Subcutaneous abdominal adipose tissue (tissue), 5 donors: ENCODE data around the gene ACRV1.

ENCODE experiments used
- H3K27ac ChIP-seq: one replicate; pipeline ENCODE4 v1.7.0; 2013; ENCODE audit warnings: low read depth, mild to moderate bottlenecking, inconsistent platforms, low read length, moderate library complexity
- H3K27me3 ChIP-seq, 5 donors: one replicate each; pipeline ENCODE4 v1.7.0; 2013; ENCODE audit warnings: low read length in 5 of 5, inconsistent platforms in 1 of 5; ENCODE audit not compliant: control insufficient read depth in 5 of 5, insufficient read depth in 4 of 5
- H3K36me3 ChIP-seq, 5 donors: one replicate each; pipeline ENCODE4 v1.7.0; 2013; ENCODE audit warnings: low read length in 5 of 5; ENCODE audit not compliant: control insufficient read depth in 5 of 5, insufficient read depth in 5 of 5
- H3K4me1 ChIP-seq, 5 donors: one replicate each; pipeline ENCODE4 v1.7.0; 2013; ENCODE audit warnings: low read length in 5 of 5, mild to moderate bottlenecking in 3 of 5, moderate library complexity in 1 of 5; ENCODE audit not compliant: control insufficient read depth in 5 of 5, insufficient read depth in 5 of 5
- H3K4me3 ChIP-seq, 5 donors: one replicate each; pipeline ENCODE4 v1.7.0; 2013; ENCODE audit warnings: low read length in 5 of 5, low read depth in 1 of 5
- H3K9ac ChIP-seq, 5 donors: one replicate each; pipeline ENCODE4 v1.7.0; 2013; ENCODE audit warnings: low read length in 5 of 5, mild to moderate bottlenecking in 4 of 5, moderate library complexity in 3 of 5
- H3K9me3 ChIP-seq, 5 donors: one replicate each; pipeline ENCODE4 v1.7.0; 2013; ENCODE audit warnings: low read length in 5 of 5; ENCODE audit not compliant: control insufficient read depth in 5 of 5
- donor health status: healthy.
- donor health status: healthy.
- donor health status: healthy.
- donor health status: healthy.
- donor health status: healthy.

The ACRV1 gene

GRCh38 chr11:125689274-125689859 lies 8.7 kb upstream of the ACRV1 start:
- H3K4me1 ChIP-seq, result no peaks in the 10 kb centered on the region
- H3K36me3 ChIP-seq, result no peaks in the 10 kb centered on the region
- H3K9me3 ChIP-seq, result no peaks in the 10 kb centered on the region
- no peak overlapping the region for H3K27ac ChIP-seq
- H3K9ac ChIP-seq, result no peak overlapping the region
- H3K27me3 ChIP-seq, result no peaks in the 10 kb centered on the region
- no peak overlapping the region for H3K4me3 ChIP-seq

- Histone ChIP-seq H3K9ac (no peak overlapping the region), H3K27me3 (no peaks in the 10 kb centered on the region), H3K4me3 (no peak overlapping the region), H3K27ac (no peak overlapping the region), H3K36me3 (no peaks in the 10 kb centered on the region), H3K9me3 (no peaks in the 10 kb centered on the region), H3K4me1 (no peaks in the 10 kb centered on the region)
Measured at GRCh38 chr11:125688632-125689031, 8.0 kb upstream of the ACRV1 start.

GRCh38 chr11:125688066-125688465 lies 7.4 kb upstream of the ACRV1 start:
- Histone ChIP-seq H3K4me1 (no peaks in the 10 kb centered on the region), H3K27ac (no peak overlapping the region), H3K9ac (no peak overlapping the region), H3K27me3 (no peaks in the 10 kb centered on the region), H3K4me3 (no peak overlapping the region), H3K36me3 (no peaks in the 10 kb centered on the region), H3K9me3 (no peaks in the 10 kb centered on the region)

GRCh38 chr11:125685228-125685627 lies 4.6 kb upstream of the ACRV1 start:
- no peaks in the 10 kb centered on the region for H3K27me3 ChIP-seq
- H3K9ac ChIP-seq, result no peak overlapping the region
- no peak overlapping the region for H3K27ac ChIP-seq
- no peaks in the 10 kb centered on the region for H3K4me1 ChIP-seq
- H3K36me3 ChIP-seq, result no peaks in the 10 kb centered on the region
- H3K4me3 ChIP-seq, result no peak overlapping the region
- H3K9me3 ChIP-seq, result no peaks in the 10 kb centered on the region

- Histone ChIP-seq H3K4me1 (no peaks in the 10 kb centered on the region), H3K27me3 (no peaks in the 10 kb centered on the region), H3K9ac (no peak overlapping the region), H3K4me3 (no peak overlapping the region), H3K27ac (no peak overlapping the region), H3K36me3 (no peaks in the 10 kb centered on the region), H3K9me3 (no peaks in the 10 kb centered on the region)
Measured at GRCh38 chr11:125679837-125680236, 810 bp downstream of the ACRV1 start.

DNA sequence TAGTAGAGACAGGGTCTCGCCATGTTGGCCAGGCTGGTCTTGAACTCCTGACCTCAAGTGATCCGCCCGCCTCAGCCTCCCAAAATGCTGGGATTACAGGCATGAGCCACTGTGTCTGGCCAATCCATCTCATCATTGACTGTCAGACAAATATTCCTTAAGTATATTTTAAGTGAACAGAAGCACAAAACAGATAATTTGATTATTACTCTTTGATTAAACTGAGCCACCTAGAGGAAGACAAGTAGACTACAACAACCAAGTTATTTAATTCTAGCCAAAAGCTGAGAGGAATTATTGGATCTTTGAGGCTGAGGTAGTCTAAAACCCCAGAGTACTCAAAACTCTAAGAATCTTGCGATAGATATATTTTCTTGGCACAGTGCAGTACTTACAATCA lies 1.2 kb downstream of the ACRV1 start:
- H3K4me3 ChIP-seq, result no peak overlapping the region
- no peaks in the 10 kb centered on the region for H3K36me3 ChIP-seq
- no peak overlapping the region for H3K9ac ChIP-seq
- no peaks in the 10 kb centered on the region for H3K9me3 ChIP-seq
- H3K4me1 ChIP-seq, result peaks cover 0 to 2% (median 0%) of the 10 kb centered on the region in 5 donors
- H3K27me3 ChIP-seq, result no peaks in the 10 kb centered on the region
- no peak overlapping the region for H3K27ac ChIP-seq

GRCh38 chr11:125675196-125675595 lies 5.5 kb downstream of the ACRV1 start:
- Histone ChIP-seq H3K9me3 (no peaks in the 10 kb centered on the region), H3K4me1 (peaks cover 0 to 7% (median 0%) of the 10 kb centered on the region in 5 donors), H3K4me3 (no peak overlapping the region), H3K27ac (no peak overlapping the region), H3K36me3 (peaks cover 0 to 5% (median 0%) of the 10 kb centered on the region in 5 donors), H3K27me3 (no peaks in the 10 kb centered on the region), H3K9ac (no peak overlapping the region)

- Histone ChIP-seq H3K9me3 (no peaks in the 10 kb centered on the region), H3K9ac (no peak overlapping the region), H3K36me3 (peaks cover 0 to 5% (median 0%) of the 10 kb centered on the region in 5 donors), H3K27me3 (no peaks in the 10 kb centered on the region), H3K27ac (no peak overlapping the region), H3K4me1 (peaks cover 0 to 7% (median 0%) of the 10 kb centered on the region in 5 donors), H3K4me3 (no peak overlapping the region)
Measured at GRCh38 chr11:125674210-125674609, 6.4 kb downstream of the ACRV1 start.

DNA sequence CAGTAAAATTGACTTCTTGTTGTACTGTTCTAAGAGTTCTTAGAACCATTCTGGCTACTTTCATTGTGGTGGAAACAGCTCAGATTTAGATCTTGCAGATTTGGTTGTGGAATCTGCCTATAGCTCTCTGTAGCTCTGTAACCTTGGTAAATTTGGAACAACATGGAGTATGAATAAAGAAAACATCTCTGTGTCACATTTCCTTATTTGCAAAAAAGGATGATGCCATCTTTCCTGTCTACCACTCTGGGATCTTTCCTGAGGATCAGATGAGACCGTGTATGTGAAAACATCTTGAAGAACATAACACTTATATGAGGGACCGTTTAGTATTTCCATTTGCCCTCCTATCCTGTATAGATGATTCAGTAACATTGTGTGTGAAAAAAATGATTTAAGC lies 9.1 kb downstream of the ACRV1 start:
- Histone ChIP-seq H3K9ac (no peak overlapping the region), H3K4me3 (no peak overlapping the region), H3K9me3 (peaks cover 0 to 3% (median 0%) of the 10 kb centered on the region in 5 donors), H3K27me3 (no peaks in the 10 kb centered on the region), H3K27ac (no peak overlapping the region), H3K4me1 (peaks cover 0 to 7% (median 0%) of the 10 kb centered on the region in 5 donors), H3K36me3 (peaks cover 0 to 5% (median 0%) of the 10 kb centered on the region in 5 donors)

DNA sequence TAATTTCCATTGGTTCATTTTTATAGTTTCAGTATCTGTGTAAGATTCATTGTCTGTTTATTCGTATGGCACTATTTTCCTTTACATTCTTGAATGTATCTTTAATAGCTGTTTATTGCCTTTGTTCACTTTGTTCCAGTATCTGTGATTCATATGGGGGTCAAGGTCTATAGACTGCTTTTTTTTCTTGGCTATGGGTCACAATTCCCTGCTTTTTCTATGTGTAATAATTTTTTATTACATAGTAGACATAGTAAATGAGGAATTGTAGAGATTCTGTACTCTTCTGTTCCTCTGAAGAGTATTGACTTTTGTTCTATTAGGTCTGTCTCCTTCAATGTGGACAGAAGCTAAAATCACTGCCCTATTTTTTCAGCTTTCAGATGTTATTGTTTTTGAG lies 10.5 kb downstream of the ACRV1 start:
- Histone ChIP-seq H3K27ac (no peak overlapping the region), H3K9ac (no peak overlapping the region), H3K9me3 (peaks cover 0 to 3% (median 0%) of the 10 kb centered on the region in 5 donors), H3K36me3 (peaks cover 0 to 5% (median 0%) of the 10 kb centered on the region in 5 donors), H3K4me3 (no peak overlapping the region), H3K27me3 (no peaks in the 10 kb centered on the region), H3K4me1 (peaks cover 0 to 7% (median 0%) of the 10 kb centered on the region in 5 donors)
